GM13976 (cell line): Measurements from ENCODE around the gene SLC4A1AP.
"Not testable (repeated sequence)": the region's sequence is repeated elsewhere in the genome, so short reads cannot be mapped to it uniquely, and the experiment has no call there.

Source experiments
- DNase-seq: peaks from one replicate; pipeline ENCODE4 v3.0.0; 2012; ENCODE audit warnings: low spot score
- CTCF ChIP-seq: IDR thresholded peaks from 2 replicates; pipeline ENCODE4 v1.5.1; 2012; ENCODE audit warnings: borderline replicate concordance, mild to moderate bottlenecking; ENCODE audit not compliant: insufficient read depth; ENCODE audit errors: extremely low read depth, missing control alignments, control extremely low read depth
- in situ Hi-C: fragments of 300-500 bp; cut with MboI; formaldehyde crosslinking; loops from one replicate; pipeline ENCODE4 v1.12.0; 2022; ENCODE audit warnings: low sequenced_read_pairs, mixed read lengths, inconsistent platforms; ENCODE audit not compliant: unreplicated experiment

SLC4A1AP gene

GRCh38 chr2:27664622-27665363 lies 1.1 kb downstream of the SLC4A1AP start:
- TF ChIP-seq CTCF, result no peak
- DNase-seq, result no peak
- in situ Hi-C loops, result no loop called here

- DNase-seq, result no peak
- in situ Hi-C loops, result no loop called here
- no peak for TF ChIP-seq CTCF
Measured at GRCh38 chr2:27667446-27667845, 3.8 kb downstream of the SLC4A1AP start.

GRCh38 chr2:27671235-27671634 lies 7.5 kb downstream of the SLC4A1AP start:
- in situ Hi-C loops, result no loop called here
- DNase-seq, result no peak
- no peak for TF ChIP-seq CTCF

- no peak for TF ChIP-seq CTCF
- in situ Hi-C loops, result no loop called here
- DNase-seq, result no peak
Measured at GRCh38 chr2:27672723-27673486, 9.2 kb downstream of the SLC4A1AP start.

- no peak for TF ChIP-seq CTCF
- DNase-seq, result no peak
- in situ Hi-C loops, result no loop called here
Measured at GRCh38 chr2:27680571-27680970, 16.9 kb downstream of the SLC4A1AP start.

- no peak for DNase-seq
- in situ Hi-C loops, result no loop called here
- no peak for TF ChIP-seq CTCF
Measured at GRCh38 chr2:27681841-27682240, 18.2 kb downstream of the SLC4A1AP start.

GRCh38 chr2:27682334-27682771 lies 18.7 kb downstream of the SLC4A1AP start:
- DNase-seq, result not testable (repeated sequence)

More at GRCh38 chr2:27682334-27682771, 18.7 kb downstream of the SLC4A1AP start:
- in situ Hi-C loops, result not testable (repeated sequence)
